ENCODE measurements around the gene NFYC.

The NFYC gene

DNA sequence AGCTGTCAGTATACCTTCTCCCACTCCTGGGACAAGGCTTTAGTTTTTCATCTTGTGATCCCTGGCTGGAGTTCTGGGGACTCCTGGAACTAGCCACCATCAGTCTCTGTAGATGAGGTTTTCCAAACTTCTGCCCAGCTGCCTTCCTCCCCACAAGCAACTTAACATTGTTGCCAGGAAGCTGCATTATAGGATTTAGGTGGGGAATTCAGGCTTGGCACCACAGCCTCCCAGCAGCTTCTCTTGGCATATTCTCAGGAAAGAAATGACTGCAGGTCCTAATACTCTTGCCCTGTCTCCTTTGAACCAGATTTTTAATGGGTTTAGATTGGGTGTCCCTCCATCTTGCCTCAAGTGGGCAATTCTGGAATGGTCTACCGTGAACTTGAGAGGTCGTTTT, 73.5 kb downstream of the NFYC start:
- TF ChIP-seq, protein P1, sequence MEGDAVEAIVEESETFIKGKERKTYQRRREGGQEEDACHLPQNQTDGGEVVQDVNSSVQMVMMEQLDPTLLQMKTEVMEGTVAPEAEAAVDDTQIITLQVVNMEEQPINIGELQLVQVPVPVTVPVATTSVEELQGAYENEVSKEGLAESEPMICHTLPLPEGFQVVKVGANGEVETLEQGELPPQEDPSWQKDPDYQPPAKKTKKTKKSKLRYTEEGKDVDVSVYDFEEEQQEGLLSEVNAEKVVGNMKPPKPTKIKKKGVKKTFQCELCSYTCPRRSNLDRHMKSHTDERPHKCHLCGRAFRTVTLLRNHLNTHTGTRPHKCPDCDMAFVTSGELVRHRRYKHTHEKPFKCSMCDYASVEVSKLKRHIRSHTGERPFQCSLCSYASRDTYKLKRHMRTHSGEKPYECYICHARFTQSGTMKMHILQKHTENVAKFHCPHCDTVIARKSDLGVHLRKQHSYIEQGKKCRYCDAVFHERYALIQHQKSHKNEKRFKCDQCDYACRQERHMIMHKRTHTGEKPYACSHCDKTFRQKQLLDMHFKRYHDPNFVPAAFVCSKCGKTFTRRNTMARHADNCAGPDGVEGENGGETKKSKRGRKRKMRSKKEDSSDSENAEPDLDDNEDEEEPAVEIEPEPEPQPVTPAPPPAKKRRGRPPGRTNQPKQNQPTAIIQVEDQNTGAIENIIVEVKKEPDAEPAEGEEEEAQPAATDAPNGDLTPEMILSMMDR (IDR thresholded peaks at IDR 0.05; ENCODE audit: low read depth, low read length, missing control alignments): no peak
- DNase-seq (ENCODE audit: extremely low read depth, low read depth): no peak
- no peak overlapping the region for H3K4me3 ChIP-seq (replicated peaks; ENCODE audit: low read depth, low read length)

DNA sequence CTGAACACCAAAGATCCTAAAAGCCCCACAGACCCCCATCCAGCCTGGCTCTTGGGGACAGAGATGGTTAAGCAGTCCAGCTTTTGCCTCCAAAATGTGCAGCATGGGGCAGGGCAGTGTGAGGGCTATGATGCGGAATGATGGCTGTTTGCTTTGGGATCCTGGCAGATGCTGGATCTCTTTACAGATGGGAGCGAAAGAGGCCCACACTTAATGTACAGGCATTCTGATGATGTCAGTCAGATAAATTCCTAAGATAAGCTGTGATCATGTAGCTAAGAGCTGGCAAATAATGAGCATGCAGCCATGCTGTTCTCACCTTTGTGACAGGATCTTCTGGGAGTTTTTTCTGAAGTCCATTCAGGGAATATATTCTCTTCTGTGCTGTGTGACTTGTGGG, 74.5 kb downstream of the NFYC start:
- H3K4me3 ChIP-seq (replicated peaks; ENCODE audit: low read depth, low read length): no peak overlapping the region
- TF ChIP-seq, protein P1 (IDR thresholded peaks at IDR 0.05; ENCODE audit: low read depth, low read length, missing control alignments): no peak
- no peak for DNase-seq (ENCODE audit: extremely low read depth, low read depth)

DNA sequence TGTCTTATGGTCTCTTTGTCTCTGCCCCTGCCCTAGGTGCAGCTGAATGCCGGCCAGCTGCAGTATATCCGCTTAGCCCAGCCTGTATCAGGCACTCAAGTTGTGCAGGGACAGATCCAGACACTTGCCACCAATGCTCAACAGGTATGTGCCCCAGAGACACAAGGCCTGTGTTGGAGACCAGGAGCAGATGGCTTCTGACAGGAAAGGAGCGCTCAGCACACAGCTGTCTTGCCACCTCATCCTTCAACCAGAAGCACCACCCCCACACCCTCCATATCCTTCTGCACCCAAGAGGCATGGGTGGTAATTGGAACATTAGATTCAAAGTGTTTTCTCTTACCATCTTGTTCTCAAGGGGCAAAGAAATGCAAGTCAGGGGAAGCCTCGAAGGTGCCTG, 75.1 kb downstream of the NFYC start:
- TF ChIP-seq, protein P1 (IDR thresholded peaks at IDR 0.05; ENCODE audit: low read depth, low read length, missing control alignments): no peak
- H3K4me3 ChIP-seq (replicated peaks; ENCODE audit: low read depth, low read length): no peak overlapping the region
- no peak for DNase-seq (ENCODE audit: extremely low read depth, low read depth)

DNA sequence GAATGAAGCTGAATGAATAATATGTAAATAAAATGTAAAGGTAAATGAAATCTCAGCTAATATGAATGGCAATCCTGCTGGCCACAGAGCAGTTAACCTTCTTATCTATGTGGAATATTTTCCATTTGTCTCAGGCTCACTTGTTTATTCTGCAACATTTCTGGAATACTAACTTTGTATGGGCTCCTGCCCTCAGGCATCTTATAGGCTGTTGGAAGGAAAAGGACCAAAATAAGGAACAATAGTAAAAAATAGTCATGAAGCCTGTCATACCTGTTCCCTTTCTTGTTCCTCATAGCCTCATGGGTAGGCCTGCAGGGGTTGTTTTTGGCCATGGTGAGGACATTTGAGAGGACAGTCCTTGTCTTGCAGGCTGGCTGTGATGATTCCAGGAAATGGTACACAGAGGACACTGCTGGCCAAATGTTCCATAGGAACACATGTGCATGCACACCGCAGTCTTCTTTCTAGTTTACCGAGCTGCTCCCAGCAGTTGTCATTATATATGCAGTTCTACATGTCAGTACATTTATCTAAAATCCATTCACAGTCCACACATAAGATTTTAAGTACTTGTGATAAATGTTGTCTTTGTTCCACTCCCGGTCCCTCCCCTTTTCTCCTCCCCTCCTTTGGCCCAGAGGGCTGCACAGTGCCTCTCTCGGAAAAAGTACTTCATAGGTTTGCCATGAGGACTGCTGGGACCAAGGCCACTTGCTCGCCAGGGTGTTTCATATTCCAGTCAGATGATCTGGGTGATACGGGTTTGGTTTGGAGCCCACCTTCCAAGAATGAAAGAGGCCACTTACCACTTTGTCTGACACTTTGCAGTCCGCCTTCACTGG, 76.9 kb downstream of the NFYC start:
- TF ChIP-seq, protein P1 (IDR thresholded peaks at IDR 0.05; ENCODE audit: low read depth, low read length, missing control alignments): no peak
- no peak overlapping the region for H3K4me3 ChIP-seq (replicated peaks; ENCODE audit: low read depth, low read length)
- no peak for DNase-seq (ENCODE audit: extremely low read depth, low read depth)

DNA sequence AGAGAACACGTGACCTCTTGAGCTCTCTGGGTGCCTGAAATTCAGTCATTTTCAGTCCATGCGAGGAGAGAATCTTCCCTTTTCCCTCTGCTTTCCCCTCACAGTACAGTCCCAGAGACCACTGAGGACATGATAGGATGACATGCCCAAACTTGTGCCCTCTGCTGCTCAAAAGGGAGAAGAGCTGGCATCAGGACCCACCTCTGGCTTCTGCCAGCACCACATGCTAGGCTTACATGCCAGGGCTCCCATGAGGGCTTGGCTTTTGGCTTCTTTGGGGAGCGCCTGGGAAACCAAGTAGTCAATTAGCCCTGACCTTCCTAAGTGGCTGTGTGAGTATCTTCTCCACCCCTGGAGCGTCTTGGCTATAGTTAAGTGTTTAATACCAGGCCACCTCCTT, 78.3 kb downstream of the NFYC start:
- no peak for DNase-seq (ENCODE audit: extremely low read depth, low read depth)
- no peak overlapping the region for H3K4me3 ChIP-seq (replicated peaks; ENCODE audit: low read depth, low read length)
- TF ChIP-seq, protein P1 (IDR thresholded peaks at IDR 0.05; ENCODE audit: low read depth, low read length, missing control alignments): peak; percentile 36

DNA sequence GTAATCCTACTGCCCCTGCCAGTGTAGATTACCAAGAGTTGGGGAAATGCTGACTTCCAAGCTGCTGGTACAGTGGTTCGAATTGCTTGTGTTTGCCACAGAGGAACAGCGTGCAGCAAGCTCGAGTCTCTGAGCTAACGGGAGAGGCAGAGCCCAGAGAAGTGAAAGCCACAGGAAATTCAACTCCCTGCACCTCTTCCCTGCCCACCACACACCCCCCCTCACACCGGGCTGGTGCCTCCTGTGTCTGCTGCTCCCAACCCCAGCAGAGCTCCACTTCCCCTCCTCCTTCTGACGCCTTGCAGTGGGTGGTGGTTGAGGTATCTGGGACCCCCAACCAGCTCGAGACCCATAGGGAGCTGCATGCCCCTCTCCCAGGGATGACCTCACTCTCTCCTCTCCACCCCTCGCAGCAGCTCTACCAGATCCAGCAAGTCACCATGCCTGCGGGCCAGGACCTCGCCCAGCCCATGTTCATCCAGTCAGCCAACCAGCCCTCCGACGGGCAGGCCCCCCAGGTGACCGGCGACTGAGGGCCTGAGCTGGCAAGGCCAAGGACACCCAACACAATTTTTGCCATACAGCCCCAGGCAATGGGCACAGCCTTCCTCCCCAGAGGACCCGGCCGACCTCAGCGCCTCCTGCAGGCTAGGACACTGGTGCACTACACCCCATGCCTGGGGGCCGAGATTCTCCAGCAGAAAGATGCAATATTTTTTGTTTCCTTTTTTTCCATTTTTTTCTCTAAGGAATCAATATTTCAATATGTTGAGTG, 79.0 kb downstream of the NFYC start:
- no peak for DNase-seq (ENCODE audit: extremely low read depth, low read depth)
- TF ChIP-seq, protein P1 (IDR thresholded peaks at IDR 0.05; ENCODE audit: low read depth, low read length, missing control alignments): no peak
- H3K4me3 ChIP-seq (replicated peaks; ENCODE audit: low read depth, low read length): no peak overlapping the region
